NT2/D1 (cell line): ENCODE results near the gene ANKRD55.
"Not testable (repeated sequence)": the region's sequence is repeated elsewhere in the genome, so short reads cannot be mapped to it uniquely, and the experiment has no call there.

Source experiments
- DNase-seq: peaks from one replicate; pipeline ENCODE4 v3.0.0-alpha.2; 2011; ENCODE audit warnings: low read depth, low spot score
- H3K27me3 ChIP-seq: 2 replicates; pipeline ENCODE4 v1.6.0; 2011; ENCODE audit warnings: mild to moderate bottlenecking; ENCODE audit not compliant: insufficient read length, insufficient read depth
- H3K36me3 ChIP-seq: 2 replicates; pipeline ENCODE4 v1.6.1; 2011; ENCODE audit warnings: mild to moderate bottlenecking, low read length, mixed read lengths; ENCODE audit not compliant: insufficient read depth, insufficient read length
- H3K4me1 ChIP-seq: 2 replicates; pipeline ENCODE4 v1.5.1; 2011; ENCODE audit not compliant: insufficient read depth, insufficient read length
- H3K4me3 ChIP-seq: 2 replicates; pipeline ENCODE4 v1.5.1; 2011; ENCODE audit warnings: low read depth; ENCODE audit not compliant: insufficient read length
- H3K9ac ChIP-seq: 2 replicates; pipeline ENCODE4 v1.6.0; 2011; ENCODE audit warnings: low read depth; ENCODE audit not compliant: insufficient read length
- H3K9me3 ChIP-seq: 2 replicates; pipeline ENCODE4 v1.5.1; 2011; ENCODE audit warnings: mild to moderate bottlenecking, low read length; ENCODE audit not compliant: insufficient read depth
- SUZ12 ChIP-seq: IDR thresholded peaks from 2 replicates; pipeline ENCODE4 v1.6.1; 2011; ENCODE audit not compliant: insufficient read length, insufficient read depth; ENCODE audit errors: extremely low read depth
- YY1 ChIP-seq: IDR thresholded peaks from 2 replicates; pipeline ENCODE4 v1.6.1; 2011; ENCODE audit not compliant: insufficient read length, insufficient read depth
- ZNF274 ChIP-seq: IDR thresholded peaks from 2 replicates; pipeline ENCODE4 v1.6.1; 2011; ENCODE audit warnings: mild to moderate bottlenecking, low read depth, low read length

Gene ANKRD55

DNA sequence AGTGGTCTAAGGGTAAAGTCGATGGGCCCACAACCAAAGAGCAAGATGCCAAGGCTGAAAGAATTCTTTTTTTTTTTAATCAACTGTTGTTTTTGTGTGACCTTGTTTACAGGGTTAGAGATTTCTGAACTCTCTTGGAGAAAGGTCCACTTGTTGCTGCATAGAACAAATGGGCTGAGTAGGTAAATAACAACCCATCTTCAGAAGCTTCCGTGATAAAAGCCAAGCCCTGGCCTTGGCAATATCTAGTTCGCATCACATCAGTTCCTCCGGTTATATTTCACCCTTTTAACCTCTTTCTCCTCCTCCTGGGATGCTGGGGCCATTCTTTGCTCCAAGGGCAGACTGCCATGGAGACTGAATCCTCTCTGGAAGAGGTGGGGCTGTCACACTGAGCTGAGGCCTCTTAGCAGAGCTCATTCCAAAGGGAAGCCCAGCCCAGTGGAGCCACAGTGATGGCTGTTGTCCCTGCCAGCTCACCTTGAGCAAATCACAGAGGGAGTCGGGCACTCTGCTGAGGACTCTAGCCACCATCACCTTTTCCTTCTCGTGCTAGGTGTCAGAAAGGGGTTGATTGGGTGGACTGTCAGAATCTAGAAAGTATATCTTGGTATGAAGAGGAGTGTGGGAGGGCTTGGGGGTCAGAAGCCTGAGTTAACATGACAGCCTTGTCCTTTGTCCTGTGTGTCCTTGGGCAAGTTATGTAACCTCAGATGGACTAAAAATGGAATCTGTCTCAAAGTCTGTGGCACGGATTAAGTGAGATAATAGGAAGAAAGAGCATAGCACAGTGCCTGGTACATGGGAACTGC, 17.9 kb downstream of the ANKRD55 start:
- Histone ChIP-seq H3K36me3 (no peaks in the 10 kb centered on the region), H3K27me3 (no peaks in the 10 kb centered on the region), H3K4me1 (peaks cover 2% of the 10 kb centered on the region), H3K9me3 (peaks cover 7% of the 10 kb centered on the region; the same call in 1 of the 2 replicates), H3K9ac (no peak overlapping the region), H3K4me3 (no peak overlapping the region)
- no peak for DNase-seq
- TF ChIP-seq YY1, result no peak
- TF ChIP-seq ZNF274, result no peak
- no peak for TF ChIP-seq SUZ12

DNA sequence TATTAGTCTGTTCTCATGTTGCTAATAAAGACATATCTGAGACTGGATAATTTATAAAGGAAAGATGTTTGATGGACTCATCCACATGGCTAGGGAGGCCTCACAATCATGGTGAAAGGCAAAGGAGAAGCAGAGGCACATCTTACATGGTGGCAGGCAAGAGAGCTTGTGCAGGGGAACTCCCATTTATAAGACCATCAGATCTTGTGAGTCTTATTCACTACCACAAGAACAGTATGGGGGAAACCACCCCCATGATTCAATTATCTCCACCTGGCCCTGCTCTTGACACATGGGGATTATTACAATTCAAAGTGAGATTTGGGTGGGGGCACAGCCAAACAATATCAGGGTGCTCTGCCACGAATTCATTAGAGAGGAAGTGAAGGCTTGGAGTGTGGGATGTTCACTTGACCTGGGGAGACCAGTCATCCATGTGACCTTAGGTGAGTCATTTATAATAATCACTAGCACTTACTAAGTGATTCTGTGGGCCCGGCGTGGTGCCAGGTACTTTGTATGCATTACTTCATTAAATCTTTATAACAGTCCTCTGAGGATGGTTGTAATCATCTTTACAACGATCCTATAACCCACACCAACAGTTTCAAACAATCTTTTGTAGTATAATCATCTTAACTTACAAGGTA, 19.1 kb downstream of the ANKRD55 start:
- not testable (repeated sequence) for H3K27me3 ChIP-seq, H3K9me3 ChIP-seq, H3K4me1 ChIP-seq, DNase-seq, H3K9ac ChIP-seq, H3K4me3 ChIP-seq, H3K36me3 ChIP-seq

DNA sequence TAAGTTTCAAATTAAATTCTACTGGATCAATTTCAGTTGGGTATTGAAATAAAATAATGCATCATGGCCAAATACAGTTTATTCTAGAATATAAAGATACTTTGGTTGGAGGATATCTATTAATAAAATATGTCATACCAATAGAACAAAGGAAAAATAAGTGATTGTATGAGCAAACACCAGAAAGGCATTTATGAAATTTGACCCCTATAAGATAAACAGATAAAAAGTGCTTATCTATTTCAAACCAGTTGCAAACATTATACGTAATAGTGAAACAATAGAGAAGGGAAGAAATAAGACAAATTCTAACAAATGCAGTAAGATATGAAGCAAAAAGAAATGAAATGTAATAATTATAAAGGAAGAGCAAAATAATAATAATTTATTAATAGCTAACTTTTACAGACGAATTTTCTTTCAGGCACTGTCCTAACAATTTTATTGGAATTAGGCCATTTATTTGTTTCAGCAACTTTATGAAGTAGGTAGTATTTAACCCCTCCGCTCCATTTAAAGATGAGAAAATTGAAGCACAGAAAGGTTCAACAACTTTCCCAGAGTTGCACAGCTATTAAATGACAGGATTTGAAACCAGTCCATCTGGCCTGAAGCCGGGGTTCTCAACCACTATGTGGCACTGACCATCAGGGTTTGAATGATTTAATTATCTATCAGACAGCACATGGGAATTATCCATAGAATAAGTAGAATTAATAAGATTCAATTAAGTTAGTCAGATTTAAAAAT, 20.8 kb downstream of the ANKRD55 start:
- no peak overlapping the region for H3K9ac ChIP-seq
- DNase-seq, result no peak

DNA sequence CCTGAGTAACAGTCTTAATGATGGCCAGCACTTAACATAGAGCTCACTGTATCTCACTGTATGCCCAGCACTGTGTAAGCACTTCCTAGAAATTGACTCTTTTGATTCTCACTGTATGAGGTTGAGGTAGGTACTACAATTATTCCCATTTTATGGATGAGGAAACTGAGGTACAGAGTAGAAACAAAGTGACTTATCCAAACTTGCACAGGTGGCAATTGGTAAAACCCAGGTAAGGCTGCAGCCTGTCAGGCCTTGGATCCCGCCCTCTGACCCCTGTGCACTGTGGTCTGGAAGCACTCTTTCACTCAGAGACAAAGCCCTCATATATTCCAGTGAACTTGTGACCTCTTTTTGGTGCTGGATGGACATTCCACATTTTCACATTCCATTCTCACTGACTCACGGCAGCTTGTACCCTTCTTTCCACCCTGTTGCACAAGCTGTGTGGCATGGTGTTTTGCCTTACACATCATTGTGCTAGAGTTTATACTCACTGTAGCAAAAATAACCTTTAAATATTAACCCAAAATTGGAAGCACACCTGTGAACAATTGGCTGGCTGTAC, 21.7 kb downstream of the ANKRD55 start:
- TF ChIP-seq SUZ12 (no peak), YY1 (no peak), ZNF274 (no peak)
- Histone ChIP-seq H3K4me1 (peaks cover 2% of the 10 kb centered on the region), H3K27me3 (no peaks in the 10 kb centered on the region), H3K4me3 (no peak overlapping the region), H3K9me3 (no peaks in the 10 kb centered on the region), H3K9ac (no peak overlapping the region), H3K36me3 (no peaks in the 10 kb centered on the region)
- no peak for DNase-seq

More for the DNA sequence above, 20.8 kb downstream of the ANKRD55 start:
- Histone ChIP-seq H3K27me3 (no peaks in the 10 kb centered on the region), H3K36me3 (no peaks in the 10 kb centered on the region), H3K4me1 (peaks cover 2% of the 10 kb centered on the region), H3K9me3 (peaks cover 7% of the 10 kb centered on the region; the same call in 1 of the 2 replicates), H3K4me3 (no peak overlapping the region)
- TF ChIP-seq ZNF274 (no peak), SUZ12 (no peak), YY1 (no peak)

DNA sequence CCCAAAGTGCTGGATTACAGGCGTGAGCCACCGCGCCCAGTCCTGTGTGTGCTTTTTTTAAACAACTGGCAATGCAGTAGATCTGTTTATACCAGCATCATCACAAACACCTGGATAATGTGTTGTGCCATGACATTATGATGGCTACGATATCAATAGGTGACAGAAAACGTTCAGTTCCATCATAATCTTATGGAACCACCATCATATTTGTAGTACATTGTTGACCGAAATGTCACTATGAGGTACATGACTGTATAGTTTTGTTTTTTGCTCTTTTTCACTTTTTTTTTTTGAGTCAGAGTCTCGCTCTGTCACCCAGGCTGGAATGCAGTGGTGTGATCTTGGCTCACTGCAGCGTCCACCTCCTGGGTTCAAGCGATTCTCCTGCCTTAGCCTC, 24.4 kb downstream of the ANKRD55 start:
- no peak overlapping the region for H3K9ac ChIP-seq
- no peaks in the 10 kb centered on the region for H3K27me3 ChIP-seq
- H3K4me1 ChIP-seq, result peaks cover 2% of the 10 kb centered on the region
- no peak overlapping the region for H3K4me3 ChIP-seq
- no peak for DNase-seq
- no peaks in the 10 kb centered on the region for H3K36me3 ChIP-seq
- TF ChIP-seq YY1, result no peak
- TF ChIP-seq ZNF274, result no peak
- TF ChIP-seq SUZ12, result no peak
- no peaks in the 10 kb centered on the region for H3K9me3 ChIP-seq

DNA sequence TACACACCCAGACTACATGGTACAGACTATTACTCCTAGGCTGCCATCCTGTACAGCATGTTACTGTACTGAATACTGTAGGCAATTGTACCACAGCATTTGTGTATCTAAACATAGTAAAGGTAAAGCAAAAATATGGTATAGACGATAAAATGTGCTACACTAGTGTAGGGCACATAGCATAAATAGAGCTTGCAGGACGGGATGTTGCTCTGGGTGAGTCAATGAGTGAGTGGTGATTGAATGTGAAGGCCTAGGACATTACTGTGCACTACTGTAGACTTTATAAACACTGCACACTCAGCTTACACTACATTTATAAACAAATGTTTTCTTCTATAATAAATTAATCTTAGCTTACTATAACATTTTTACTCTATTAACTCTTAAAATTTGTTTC, 25.6 kb downstream of the ANKRD55 start:
- Histone ChIP-seq H3K4me1 (peaks cover 2% of the 10 kb centered on the region), H3K9ac (no peak overlapping the region), H3K36me3 (no peaks in the 10 kb centered on the region), H3K27me3 (no peaks in the 10 kb centered on the region), H3K4me3 (no peak overlapping the region), H3K9me3 (no peaks in the 10 kb centered on the region)
- no peak for TF ChIP-seq ZNF274
- TF ChIP-seq YY1, result no peak
- no peak for TF ChIP-seq SUZ12
- DNase-seq, result no peak
